T follicular helper cell (primary cell): ENCODE data around the gene COPS7B.

ENCODE experiments used
- DNase-seq: peaks from one replicate; pipeline ENCODE4 v3.0.0-alpha.2; 2020; ENCODE audit warnings: low read depth

Gene COPS7B

GRCh38 chr2:231785822-231786176 lies 446 bp upstream of the COPS7B start:
- no peak for DNase-seq

- no peak for DNase-seq
These were observed 660 bp downstream of the COPS7B start for GRCh38 chr2:231786917-231787292.

DNA sequence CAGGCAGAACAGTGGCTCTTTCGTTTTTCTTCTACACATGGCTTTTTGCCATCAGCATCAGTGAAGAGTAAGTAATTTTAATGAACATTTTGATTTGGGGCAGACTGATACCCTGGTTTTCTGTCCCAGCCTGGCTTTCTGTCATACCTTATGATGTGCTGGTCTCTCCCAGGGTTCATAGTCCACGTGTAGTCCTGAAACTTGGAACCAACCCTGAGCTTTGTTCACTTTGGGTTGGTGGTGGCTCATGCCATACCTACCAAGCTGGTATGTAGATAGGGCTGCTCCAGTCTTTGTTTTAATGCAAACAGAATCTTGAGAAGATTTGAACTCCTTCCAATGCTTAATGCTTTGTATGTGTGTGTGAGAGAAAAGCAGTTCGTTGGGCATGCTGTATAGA lies 4.9 kb downstream of the COPS7B start:
- no peak for DNase-seq

- no peak for DNase-seq
These were observed 8.1 kb downstream of the COPS7B start for GRCh38 chr2:231794383-231794782.

DNA sequence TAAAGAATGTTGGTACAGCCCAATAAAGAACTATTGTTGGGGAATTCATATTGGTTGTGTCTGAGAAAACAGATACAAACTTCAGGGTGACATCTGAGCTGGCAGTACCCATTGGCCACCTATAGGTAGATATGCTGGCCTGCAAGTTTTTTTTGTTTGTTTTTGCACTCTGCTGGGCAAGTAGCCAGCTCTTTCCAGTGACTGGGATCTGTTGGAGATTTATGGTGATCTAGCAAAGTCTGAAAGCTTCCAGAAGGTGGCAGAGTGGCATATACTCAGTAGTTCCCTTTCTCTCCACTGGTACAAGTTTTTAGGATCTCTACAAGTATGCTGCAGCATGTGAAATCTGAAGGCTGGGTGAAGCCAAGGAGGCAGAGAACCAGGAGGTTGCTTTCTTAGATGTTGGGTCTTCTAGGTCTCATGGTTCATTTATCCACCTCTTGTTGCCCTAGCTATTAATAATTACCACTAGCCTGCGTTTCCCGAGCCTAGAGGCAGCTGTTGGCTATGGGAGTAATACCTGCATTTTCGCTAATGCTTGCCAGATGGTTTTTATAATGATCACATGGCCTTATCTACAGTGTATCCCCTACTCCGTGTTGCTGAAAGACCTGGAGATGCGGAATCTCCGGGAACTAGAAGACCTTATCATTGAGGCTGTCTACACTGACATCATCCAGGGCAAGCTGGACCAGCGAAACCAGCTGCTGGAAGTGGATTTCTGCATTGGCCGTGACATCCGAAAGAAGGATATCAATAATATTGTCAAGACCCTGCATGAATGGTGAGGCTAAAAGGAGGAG lies 9.5 kb downstream of the COPS7B start:
- no peak for DNase-seq

GRCh38 chr2:231800493-231801091 lies 14.3 kb downstream of the COPS7B start:
- no peak for DNase-seq

DNA sequence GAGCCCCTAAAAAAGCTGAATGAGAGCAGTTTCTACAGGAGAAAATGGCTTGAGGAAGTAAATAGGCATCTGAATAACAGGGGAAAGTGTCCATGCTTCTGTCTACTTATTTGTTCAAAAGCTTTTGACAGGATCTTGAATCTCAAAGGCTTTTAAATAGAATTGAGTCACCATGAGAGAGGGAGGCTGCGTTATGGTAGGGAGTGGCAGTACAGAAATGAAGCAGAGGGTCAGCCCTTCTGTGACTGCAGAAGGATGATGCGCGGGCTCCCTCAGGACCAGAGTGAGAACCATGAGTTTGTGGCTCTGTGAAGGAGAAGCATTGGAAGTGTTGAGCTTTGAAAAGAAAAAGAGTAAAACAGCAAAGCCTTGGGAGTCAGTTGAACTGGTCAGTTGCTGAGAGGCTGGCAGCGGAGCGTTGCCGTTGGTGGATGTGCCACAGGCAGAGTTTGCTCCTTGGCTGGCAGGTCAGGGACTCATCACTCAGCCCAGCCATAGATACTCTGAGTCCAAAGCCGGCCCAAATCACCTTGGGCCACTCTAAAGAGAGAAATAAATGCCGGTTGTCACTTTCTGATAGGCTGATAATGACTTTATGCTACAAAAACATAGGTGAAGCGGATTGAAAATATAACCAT lies 17.4 kb downstream of the COPS7B start:
- DNase-seq = no peak

GRCh38 chr2:231807020-231807419 lies 20.8 kb downstream of the COPS7B start:
- no peak for DNase-seq

DNA sequence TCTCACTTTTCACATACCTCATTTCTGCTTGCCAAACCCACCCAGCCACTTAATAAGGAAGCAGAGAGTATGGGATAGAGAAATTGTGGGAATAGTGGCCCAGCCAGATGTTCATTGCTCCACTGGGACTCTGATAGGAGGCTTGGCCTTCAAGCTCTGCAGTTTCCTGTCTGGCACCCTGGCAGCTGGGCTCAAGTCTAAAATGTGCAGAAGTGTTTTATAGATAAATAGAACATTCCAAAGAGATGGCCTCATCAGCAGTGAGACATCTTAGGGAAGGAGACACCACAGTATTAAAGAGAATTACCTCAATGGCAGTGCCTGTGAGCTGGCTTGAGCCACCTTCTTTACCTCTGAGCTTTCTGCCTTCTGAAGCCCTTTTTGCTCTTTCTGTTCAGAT lies 24.7 kb downstream of the COPS7B start:
- no peak for DNase-seq

DNA sequence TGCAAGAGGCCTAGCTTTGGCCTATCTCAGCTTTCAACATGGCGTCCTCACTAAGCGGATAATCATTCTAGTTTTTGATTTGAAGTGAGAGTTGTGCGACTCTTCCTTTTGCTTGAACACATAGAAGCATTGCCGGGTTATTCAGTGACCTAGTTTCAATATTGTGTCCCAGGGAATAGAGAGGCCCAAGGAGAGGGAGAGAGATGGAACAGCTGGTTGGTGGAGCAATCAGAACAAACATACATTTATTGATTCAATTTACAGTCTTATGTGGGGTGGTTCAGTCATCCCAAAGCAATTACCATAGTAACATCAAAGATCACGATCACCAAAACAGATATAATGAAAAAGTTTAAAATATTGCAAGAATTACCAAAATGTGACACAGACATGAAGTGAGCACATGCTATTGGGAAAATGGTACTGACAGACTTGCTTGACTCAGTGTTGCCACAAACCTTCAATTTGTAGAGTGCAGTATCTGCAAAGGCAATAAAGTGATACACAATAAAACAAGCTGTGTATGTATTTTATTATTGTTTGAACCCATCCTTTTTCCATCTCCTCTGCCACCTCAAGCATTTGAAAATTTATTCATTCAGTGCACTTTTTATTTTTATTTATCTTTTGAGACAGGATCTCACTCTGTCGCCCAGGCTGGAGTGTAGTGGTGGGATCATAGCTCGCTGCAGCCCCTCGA lies 30.2 kb downstream of the COPS7B start:
- DNase-seq = no peak

DNA sequence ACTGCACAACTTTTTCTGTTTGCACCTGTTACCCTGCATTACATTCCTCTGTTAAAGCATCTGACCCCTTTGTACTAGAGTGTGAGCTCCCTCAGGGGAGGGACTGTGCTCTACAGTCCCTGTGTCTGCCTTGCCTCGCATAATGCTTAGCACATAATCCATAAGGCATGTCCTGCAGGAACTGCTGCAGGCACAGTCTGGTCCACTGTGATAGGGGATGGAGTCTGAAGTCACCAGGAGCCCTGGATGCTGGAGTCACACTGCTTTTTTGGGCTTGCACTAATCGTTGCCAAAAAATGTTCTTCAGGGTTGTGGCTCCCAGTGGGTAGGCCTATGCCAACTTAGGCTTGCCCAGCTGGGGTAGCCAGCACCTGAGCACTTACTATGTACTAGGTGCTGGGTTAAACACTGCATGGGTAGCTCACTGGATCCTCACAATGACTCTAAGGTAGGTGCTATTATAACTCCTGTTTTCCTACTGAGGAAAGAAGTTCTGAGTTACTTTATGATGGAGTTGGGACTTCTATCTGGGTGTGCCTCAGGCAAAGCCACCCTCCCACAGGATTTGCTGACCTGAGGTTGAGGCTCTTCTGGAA lies 33.3 kb downstream of the COPS7B start:
- DNase-seq = no peak

DNA sequence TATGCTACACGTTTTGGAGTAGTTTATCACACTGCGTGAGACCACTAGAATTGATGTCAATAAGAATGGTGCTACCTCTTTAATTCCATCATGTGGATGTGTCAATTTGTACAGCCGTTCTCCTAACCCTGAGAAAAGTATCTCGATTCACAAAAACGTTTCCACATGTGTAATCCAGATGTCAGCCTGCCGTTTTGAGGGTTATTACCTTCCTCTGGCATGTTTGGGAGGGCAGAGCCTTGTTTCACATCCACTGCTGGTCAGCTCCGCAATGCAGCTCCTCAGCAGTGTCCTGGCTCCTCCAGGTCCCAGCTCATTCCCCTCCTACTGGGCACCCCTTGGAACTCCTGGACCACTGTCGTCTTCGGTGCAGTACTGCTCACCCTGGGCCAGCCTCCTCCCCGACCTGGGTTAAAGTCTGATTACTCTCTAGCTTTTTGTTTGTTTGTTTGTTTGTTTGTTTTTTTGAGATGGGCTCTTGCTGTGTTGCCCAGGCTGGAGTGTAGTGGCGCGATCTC lies 34.6 kb downstream of the COPS7B start:
- DNase-seq = no peak

- no peak for DNase-seq
These were observed 35.7 kb downstream of the COPS7B start for GRCh38 chr2:231821908-231822307.

- no peak for DNase-seq
These were observed 66.9 kb downstream of the COPS7B start for GRCh38 chr2:231853105-231853504.

DNA sequence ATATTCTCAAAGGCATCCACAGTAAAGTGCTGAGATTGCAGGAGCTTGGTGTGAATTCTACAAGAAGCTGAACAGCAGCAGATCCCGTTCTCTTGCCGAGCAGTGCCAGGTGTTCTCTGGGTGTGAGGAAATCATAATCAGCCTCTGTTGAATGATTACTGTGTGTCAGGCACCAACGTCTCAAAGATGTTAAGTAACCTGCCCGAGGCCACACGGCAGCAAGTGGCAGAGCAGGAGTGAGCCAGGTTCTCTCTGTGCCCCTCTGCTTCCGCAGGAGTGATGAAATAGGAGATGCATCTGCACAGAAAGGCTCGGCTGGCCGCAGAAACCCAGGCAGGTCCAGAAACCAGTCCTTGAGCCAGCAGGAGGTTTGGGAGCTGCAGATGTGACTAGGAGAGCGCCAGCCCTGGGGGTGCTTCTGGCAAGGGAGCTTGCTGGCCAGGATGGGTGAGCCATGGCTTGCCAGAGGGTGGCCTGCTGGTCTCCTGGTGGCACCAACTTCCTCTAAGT lies 68.4 kb downstream of the COPS7B start:
- no peak for DNase-seq

- DNase-seq = no peak
These were observed 70.7 kb downstream of the COPS7B start for GRCh38 chr2:231856959-231857358.
